ENCODE results near the gene MRNIP.

MRNIP gene, protein sequence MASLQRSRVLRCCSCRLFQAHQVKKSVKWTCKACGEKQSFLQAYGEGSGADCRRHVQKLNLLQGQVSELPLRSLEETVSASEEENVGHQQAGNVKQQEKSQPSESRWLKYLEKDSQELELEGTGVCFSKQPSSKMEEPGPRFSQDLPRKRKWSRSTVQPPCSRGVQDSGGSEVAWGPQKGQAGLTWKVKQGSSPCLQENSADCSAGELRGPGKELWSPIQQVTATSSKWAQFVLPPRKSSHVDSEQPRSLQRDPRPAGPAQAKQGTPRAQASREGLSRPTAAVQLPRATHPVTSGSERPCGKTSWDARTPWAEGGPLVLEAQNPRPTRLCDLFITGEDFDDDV

DNA sequence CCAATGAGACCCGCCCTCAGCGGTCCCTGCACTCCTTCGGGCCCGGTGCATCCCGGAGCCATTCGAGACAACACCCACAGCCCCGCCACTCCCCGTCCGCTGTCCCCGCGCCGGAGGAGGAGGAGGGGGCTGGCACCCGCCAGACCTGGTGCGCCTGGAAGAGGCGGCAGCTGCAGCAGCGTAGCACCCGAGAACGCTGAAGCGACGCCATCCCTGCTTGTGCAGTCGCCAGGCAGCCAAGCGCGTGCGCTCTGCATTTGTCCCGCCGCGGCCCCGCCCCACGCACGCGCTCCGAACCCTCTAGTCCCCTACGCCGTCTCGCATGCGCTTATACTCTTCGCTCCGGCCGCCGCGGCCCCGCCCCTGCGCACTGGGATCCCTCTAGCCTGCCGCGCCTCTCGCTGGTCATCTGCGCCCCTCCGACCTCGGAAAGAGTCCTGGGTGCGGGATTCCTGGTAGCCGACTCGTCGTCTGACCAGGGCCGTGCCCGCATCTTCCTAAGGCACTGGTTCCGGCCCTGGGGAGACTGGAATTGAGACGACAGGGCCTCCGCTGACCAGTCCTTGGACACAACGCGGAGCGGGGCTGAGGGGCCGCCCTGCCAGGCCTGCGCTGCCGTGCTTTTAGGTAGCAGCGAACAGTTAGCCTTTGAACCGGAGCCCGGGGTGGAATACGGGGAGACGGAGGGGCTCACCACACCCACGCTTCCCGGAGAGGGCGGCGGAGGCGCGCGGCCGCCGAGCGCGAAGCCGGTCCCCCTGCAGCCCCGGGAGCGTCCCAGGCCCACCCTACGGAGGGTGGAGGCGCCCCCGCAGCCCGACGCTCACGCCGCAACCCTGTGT is at the start of gene MRNIP:
MRNIP (minus strand) TSS at position 232 of the 842 bp plus-strand sequence; CDS start at position 211, 21 bp downstream.
- peak; percentile 96 for DNase-seq (ENCODE audit: low spot score)

DNA sequence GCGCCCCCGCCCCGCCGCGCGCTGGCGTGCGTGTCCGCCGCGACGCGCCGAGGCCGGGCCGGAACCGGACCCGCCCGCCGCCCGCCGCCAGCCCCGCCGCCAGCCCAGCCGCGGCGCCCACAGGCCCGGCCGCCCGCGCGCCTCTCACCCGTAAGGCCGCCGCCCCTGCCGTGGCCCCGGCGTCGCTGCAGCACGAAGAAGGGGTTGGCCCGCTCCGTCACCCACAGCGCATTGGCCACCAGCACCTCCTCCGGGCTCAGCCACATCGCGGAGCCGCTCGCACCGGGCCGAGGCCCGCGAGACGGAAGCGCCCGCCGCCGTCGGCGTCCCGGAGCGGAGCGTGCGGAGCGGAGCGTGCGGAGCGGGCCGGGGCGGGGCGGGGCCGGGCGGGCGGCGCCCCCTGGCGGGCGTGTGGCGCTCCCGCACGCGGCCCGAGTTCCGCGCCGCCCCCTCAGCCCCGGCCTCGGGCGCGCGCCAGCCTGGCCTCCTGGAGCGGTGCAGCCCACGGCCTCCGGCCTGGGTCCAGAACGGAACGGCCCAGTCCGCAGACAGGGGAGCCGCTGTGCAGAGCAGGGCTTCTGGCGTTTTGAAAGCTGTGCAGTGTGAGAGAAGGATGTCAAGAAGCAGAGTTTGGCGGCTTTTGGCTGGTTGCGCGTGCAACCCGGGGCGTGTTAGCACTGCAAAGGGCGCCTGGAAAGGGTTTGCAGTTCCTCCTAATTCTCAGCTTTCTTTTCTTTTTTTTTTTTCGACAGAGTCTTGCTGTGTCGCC is 49.1 kb upstream of the MRNIP start, which contains the start of gene TBC1D9B:
TBC1D9B (minus strand) TSS at position 342 of the 769 bp plus-strand sequence; CDS start at position 266, 76 bp downstream.
- DNase-seq (ENCODE audit: low spot score) = peak; percentile 72

DNA sequence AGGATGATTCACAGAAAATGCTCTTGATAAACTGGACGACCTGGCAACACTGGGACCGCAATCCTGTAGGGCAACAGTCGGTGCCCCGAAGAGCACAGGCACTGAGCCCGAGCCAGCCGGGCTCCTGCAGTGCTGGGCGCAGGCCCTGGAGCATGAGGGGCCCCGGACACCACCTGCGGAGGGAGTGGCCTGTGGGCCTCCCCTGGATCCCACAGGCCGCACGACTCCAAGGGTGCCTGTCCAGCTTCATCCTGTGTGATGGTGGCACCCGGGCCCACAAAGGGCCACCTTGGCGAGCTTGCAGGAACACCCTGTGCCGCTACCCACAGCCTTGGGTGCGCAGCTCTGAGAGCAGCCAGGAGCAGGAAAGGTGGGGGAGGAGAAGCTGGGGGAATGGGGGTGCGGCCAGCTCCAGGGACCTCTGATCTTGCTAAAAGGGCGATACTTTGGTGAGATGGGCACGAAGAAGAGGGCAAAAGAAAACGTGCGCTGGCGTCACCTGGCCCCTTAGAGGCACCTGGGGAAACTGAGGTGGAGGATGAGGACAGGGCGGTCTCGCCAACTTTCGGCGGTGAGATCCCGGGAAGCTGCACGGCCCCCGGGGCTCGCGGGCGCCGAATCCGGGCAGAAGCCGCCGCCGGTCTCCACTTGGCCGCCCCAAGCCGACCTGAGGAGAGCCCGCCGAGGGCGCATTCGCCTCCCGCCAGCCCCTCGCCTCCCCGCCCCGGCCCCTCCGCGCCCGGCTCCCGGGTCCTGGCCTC is 48.4 kb upstream of the MRNIP start:
- peak; percentile 52 for DNase-seq (ENCODE audit: low spot score)

DNA sequence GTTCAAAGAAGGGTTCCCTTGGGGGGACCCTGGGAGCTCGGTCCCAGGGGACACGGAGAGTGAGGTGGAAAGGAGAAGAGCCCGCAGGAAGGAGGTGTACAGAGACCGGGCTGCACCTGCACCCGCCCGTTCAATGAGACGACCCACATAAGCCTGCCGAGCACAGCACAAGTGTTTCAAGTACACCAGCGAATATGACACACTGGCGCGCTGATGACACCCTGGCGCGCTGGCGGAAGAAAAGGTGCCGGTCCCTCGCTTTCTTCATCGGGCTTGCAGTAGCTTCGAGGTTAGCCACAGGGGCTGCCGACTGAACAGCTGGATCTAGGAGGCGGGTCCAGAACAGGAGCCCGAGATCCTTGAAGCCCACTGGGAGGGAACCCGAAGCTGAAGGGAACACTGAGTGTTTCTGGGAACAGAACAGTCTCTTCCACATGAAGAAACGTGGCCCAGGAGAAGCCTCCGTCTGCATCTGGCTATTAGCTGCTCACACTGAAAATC is 47.7 kb upstream of the MRNIP start:
- DNase-seq (ENCODE audit: low spot score) = peak; percentile 45

DNA sequence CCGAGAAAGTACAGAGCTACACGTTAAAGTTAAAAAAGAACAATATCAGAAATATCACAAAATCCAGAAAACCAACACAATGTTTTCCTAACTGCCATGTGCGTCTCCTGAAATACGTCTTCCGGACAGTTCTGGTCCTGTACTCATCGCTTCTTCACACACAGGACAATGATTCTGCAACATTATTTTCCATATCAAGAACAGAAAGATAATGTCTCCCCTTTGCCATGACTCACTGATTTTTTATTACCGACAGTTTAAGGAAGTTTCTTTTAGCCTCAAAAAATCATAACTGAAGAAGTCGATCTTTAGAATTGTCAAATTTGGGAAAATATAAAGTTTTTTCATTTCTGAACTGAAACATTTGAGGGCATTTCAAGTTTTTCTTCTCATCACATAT is 46.5 kb upstream of the MRNIP start:
- DNase-seq (ENCODE audit: low spot score) = no peak

DNA sequence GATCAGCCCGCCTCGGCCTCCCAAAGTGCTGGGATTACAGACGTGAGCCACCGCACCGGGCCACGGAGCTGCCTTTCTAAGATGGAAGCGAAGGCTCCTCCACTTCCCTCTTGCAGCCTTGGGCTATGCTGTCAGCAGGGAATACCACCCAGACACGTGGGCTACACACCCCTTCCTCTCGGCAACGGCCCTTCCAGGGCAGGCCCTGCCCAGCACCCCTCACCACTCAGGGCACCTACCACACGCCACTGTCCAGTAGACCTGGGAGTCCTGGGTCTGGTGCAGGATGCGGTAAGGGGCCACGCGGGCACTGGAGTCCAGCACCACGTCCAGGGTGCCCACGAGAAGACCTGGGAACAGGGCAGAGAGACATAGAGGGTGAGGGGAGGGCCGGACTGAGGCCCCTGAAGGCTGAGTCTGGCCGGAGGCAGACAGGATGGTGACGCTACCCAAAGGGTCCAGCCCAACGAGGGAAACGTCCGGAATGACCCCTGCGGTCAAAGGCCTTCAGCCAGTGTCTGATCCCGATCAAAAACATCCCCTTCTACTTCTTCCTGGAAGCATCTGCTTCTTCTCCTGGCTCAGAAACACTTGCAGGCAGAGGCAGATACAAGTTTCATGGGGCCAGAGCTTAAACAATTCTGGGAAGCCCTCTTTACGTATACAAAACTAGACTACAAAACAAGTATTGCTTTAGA is 46.0 kb upstream of the MRNIP start:
- DNase-seq (ENCODE audit: low spot score) = no peak

DNA sequence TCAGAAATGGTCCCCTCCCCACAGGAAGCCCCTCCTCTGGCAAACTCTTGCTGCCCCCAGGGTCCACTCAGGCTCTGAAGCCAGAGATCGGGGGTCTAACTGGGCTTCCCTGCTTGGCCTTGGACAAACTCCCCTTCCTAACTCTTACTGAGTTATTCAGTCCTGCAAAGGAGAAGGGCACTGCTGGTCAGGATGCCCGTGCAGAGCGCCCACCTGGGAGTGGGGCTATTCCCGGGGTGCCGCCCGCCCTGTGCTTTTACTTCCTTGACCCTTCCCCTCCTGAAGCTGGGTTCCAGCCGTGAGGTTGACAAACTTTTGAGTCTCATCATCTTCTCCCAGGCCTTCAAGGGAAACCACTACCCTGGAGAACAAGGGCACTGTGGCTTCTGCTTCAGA is 44.1 kb upstream of the MRNIP start:
- DNase-seq (ENCODE audit: low spot score) = no peak

DNA sequence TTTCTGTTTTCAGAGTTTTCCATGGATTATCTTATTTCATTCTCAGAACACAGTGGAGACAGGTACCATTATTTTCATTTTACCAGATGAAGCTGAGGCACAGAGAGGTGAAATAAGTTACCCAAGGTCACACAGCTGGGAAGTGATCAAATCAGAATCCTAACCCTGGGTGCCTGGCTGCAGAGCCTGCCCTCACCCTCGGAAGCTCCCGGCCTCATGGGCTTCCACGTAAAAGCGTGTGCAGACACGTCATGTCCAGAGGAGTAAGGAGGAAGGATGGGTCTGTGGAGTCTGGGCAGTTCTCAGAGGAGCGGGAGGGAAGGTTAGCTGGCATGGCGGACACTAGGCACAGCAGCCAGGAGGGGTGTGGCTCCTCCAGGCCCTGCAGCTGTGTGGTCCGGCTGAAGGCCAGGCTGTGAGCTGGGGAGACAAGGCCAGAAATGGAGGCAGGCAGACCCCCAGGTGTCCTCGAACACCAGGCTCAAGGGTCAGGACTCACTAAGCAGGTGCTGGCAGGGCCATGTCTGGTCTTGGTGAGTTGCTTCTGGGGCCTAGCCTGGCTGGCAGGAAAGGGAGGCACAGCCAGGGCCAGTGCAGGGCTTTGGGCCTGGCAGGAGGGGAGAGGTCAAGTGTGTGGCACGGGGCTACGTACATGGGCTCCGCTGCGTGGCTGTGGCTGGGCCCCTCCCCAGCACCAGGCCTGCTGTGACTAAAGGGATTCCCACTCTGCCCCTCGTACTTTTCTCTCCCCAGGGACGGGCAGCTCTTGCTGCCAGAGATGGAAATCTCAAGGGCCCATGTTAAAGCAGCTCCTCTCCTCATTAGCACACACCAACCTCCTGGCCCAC is 43.5 kb upstream of the MRNIP start:
- DNase-seq (ENCODE audit: low spot score) = no peak

DNA sequence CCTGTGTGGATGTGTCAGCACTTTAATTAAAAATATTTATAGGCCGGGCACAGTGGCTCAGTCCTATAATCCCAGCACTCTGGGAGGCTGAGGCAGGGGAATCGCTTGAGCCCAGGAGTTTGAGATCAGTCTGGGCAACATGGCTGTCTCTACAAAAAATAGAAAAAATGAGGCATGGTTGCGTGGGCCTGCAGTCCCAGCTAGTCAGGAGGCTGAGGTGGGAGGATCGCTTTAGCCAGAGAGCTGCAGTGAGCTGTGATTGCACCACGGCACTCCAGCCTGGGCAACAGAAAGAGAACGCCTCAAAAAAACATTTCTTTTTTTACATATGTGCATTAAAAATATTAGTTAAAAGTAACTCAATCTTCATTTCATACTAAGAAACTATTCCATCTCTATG is 42.8 kb upstream of the MRNIP start:
- no peak for DNase-seq (ENCODE audit: low spot score)

DNA sequence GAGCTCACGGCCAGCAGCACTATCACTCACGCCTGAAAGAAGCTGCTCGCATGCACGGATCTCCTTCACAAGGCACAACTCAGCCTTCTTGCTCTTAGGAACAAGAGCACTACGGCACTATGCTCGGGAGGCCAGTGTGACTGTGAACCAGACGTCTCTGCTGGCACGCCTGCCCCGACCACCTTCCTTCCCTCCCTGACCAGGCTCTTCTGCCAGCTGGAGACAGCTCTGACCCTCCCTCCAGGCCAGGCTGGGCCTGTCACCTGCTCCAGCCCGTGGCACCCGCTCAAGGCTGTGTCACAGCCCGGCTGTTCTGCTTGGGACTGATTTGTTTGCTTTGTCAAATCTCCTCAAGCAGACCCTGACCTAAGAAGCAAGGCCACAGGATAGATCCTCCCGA is 42.1 kb upstream of the MRNIP start:
- DNase-seq (ENCODE audit: low spot score) = no peak

DNA sequence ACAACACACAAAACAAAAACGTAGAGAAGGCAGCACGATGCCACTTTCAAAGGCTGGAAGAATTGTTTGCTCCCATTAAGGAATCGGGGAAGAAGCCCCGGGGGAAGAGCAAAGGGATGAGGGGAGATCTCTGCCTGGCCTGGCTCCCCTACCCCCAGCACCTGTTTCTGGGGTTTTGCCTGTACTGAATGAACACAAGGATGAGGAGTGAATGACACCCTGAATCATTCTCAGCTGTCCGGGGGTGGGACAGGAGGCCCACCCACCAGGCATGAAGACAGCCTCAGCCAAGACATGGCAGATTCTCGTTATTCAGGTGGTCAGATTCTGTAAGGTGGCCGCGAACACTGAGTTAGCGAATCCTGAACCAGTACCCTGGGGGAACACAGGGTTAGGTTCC is 41.6 kb upstream of the MRNIP start:
- no peak for DNase-seq (ENCODE audit: low spot score)

DNA sequence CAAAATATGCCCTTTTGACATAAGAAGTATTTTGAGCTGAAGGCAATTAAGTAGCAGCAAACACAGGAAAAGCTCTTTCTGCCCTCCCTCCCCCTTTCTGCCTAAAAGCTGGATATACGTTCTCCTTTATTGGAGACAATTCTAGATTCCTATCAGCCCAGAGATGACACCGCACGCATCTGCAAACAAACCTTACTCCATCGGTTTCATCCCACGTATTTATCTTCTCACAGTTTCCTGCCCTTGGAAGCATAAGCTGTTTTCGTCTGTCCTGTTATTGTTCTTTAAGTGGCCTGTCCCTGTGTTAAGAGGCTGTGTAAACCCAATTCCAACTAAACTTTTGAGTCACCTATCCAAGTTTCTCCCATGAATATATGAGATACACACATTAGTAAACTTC is 37.2 kb upstream of the MRNIP start:
- DNase-seq (ENCODE audit: low spot score) = no peak

DNA sequence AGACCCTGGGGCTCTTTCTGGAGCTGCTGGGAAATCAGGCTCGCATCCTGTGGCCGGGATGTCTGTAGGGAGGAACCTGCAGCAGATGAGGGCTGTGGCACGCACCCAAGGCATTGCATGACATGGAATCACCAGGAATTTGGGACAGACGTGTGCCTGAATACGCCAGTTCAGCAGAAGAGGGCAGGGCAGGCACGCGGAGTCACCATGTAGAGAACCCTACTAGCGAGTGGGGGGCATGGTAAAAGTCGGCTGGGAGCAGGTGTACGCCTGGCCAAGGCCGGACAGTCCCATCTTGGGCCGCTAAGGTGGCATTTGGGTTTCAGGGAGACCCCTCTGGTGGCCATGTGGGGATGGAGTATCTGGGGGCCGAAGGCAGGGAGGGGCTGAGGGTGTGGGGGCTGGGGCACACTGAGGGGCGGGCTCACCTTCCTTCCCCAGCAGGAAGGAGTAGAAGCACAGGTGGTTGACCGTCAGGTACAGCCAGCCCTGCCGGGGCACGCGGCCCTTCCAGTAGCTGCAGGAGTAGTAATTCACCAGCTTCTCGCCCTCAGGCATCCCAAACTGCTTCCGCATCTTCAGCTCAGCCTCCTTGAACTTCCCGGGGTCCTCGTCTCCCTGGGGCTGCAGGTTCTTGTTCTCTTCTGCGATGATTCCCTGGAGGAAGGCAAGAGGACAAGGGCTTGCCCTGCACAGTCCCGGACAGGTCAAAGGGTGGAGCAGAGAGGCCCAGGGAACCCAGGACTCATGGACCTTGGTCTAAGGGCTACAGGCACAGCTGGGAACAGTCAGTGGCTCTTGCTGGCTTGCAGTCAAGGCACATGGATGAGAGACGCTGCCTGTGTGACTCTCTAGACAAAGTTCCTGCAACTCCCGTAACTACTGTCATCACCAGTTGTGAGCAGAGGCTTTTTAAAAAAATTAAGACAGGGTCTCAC is 35.6 kb upstream of the MRNIP start:
- no peak for DNase-seq (ENCODE audit: low spot score)

DNA sequence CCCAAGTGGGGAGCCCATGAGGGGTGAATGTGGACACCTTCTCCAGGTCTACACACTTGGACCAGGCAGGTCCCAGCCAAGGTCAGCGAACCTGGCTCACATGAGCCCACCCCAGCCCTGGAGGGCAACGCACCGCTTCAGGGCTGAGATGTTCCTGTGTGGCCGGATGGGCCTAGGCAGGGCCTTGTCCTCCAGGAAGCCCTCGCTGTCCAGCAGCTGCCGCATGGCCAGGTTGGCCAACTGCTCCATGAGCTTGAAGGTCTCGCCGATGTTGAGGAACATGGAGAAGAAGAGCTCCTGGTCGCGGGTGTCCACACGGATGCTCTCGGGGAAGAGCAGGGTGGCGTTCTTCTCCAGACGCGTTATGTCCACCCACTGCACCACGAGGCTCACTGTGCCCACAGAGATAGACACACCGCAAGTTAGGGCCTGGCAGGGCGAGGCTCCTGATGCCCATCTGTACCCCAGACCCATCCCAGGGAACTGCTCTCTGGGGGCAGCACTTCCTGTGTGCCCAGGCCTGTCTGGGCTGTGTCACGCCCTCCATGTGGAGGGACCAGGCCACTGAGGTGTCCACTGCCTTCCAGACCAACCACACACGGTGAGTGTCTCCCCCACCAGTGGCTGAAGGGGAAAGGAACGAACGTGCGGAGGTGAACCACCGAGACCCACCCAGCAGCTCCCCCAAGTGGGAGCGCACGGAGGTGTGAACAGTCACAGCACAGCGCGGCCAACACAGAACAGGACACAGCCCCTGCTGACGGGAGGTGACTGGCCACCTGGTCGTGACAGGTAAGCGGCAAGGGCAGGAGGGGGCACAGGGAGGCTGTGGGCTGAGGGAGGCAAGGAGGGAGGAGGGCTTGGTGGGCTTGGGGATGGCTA is 34.7 kb upstream of the MRNIP start:
- no peak for DNase-seq (ENCODE audit: low spot score)

DNA sequence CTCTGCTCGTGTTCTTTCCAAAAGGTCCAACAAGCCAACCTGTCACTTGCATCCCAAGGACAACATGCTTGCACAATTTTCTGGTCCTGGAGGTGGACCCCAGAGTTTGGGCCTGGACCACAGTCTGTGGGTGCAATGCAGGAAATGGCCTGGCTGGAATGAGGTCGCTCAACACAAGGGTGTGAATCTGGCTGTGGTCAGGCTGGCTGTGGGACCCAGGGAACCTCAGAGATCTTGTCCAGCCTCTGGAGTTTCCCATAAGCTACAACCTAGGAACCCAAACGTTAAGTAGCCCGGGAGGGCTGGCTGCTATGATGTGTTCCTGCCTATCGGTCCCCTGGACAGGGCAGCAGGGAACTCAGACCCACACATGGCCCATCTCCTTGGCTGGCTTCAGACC is 33.6 kb upstream of the MRNIP start:
- DNase-seq (ENCODE audit: low spot score) = no peak

DNA sequence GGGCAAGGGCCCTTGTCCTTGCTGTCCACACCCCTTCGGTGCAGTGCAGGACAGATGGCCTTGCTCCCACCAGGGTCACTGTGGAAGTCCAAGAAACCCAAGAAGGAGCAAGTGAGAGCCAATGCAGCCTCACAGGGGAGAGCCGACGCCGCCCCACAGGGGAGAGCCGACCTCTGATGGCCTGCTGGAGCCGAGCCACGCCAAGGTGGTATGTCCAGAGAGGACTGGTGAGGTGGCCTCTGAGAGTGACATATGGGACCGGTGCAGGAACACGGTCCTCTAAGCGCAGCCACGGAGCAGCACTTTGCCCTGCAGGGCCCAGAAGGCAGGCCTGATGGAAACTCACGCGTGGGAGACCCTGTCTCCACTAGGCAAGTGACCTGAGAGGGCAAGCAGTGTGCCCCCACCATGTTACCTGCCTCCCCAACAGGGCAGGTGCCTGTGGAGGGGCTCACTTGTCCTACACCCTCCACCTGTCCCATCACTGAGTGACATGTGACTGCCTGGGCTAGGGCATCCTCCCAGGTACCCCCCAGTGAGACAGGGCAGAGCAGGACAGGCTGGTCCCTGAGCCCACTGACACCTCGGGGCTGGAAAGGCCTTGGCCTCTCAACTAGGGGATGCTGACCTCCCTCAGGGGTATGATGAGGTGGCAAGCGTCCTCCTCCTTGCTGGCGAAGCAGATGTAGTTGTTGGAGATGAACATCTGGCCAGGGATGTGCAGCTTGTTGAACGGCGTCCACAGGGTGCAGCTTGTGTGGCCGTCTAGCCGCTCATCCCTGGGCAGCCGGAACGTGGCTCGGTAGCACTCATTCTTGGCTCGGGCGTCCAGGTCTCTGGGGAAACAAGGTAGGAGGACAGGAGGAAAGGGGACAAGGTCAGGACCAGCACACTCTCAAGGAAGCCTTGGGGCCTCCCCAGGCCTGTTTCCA is 32.4 kb upstream of the MRNIP start:
- DNase-seq (ENCODE audit: low spot score) = no peak

DNA sequence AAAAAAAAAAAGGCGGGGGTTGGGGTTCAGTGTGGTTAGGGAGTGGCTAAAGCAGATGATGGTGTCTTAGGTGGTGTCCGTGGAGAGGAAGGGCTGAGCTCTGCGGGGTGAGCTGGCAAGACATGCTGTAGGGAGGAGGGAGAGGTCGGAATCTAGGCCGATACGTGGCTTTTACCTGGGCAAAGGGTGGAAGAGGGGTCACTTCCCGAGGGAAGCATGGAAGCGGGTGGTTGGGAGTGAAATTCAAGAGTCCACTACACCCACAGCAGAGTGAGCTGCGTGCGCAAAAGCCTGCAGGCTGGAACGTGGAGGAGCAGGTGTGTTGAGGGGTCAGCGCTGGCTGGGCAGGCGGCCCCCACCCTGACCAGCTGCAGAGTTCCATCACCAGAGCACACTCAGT is 31.3 kb upstream of the MRNIP start:
- no peak for DNase-seq (ENCODE audit: low spot score)

Measured in RKO (cell line).